ENCODE results near the gene NCAM1.

The NCAM1 gene

DNA sequence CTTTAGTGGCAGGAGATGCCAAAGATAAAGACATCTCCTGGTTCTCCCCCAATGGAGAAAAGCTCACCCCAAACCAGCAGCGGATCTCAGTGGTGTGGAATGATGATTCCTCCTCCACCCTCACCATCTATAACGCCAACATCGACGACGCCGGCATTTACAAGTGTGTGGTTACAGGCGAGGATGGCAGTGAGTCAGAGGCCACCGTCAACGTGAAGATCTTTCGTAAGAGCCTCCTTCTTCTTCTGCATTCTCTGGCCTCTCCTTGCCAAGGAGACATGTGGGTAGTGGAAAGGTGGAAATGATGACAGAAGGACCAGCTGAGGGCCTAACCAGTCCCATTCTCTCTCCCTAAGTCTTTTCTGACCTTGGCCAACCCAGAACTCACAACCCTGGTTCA is 243.1 kb downstream of the NCAM1 start:
- DNase-seq, result no peak

DNA sequence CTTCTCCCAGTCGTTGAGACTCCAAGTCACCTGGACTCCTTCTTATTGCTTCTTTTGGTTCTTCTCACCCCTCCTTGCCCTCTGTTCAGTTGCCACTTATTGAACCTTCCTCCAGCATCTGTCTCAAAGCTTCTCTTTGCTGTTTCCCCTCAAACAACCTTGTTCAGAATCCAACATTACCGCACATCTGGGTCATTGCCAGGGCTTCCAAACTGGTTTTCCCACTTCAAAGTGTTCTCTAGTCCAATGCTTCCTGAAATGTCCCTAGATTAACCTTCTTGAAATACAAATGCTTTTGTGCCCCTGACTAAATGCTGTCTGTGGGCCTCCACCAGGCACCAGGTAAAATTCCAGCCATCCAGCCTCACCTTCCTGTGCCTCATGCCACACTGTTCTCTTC is 252.3 kb downstream of the NCAM1 start:
- no peak for DNase-seq

DNA sequence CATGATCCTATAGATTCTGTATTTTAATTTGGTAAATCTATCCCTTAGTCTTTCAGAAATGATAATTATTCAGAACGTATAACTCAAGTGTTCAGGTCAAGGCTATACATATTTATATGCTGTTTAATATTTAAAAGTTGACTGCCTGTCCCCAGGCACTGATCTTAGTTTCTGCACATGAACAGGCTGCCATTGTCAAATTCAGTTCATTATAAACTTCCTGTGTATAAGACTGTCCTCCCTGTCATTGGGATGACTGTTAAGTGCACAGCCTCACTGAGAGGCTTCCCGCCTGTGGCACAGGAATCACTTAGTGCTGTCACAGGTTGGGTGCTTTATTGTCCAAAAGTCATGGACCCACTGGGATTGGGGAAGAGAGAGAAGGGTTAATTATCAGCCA is 261.0 kb downstream of the NCAM1 start:
- no peak for DNase-seq

DNA sequence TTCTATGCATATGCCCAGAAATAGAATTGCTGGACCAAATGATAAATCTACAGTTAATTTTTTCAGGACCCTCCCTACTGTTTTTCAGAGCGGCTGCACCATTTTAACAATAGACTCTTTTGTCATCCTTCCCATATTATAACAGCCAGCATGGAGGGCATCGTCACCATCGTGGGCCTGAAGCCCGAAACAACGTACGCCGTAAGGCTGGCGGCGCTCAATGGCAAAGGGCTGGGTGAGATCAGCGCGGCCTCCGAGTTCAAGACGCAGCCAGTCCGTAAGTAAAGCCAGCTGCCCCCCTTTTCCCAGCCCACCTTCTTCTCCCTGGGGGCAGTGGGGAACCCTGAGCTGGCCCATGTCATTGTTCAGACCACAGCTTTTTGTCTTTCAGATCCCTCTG is 273.7 kb downstream of the NCAM1 start:
- no peak for DNase-seq

GRCh38 chr11:113237261-113237660 is 276.0 kb downstream of the NCAM1 start:
- no peak for DNase-seq

- no peak for DNase-seq
Measured at GRCh38 chr11:113238721-113239120, 277.5 kb downstream of the NCAM1 start.

GRCh38 chr11:113240389-113240788 is 279.2 kb downstream of the NCAM1 start:
- no peak for DNase-seq

DNA sequence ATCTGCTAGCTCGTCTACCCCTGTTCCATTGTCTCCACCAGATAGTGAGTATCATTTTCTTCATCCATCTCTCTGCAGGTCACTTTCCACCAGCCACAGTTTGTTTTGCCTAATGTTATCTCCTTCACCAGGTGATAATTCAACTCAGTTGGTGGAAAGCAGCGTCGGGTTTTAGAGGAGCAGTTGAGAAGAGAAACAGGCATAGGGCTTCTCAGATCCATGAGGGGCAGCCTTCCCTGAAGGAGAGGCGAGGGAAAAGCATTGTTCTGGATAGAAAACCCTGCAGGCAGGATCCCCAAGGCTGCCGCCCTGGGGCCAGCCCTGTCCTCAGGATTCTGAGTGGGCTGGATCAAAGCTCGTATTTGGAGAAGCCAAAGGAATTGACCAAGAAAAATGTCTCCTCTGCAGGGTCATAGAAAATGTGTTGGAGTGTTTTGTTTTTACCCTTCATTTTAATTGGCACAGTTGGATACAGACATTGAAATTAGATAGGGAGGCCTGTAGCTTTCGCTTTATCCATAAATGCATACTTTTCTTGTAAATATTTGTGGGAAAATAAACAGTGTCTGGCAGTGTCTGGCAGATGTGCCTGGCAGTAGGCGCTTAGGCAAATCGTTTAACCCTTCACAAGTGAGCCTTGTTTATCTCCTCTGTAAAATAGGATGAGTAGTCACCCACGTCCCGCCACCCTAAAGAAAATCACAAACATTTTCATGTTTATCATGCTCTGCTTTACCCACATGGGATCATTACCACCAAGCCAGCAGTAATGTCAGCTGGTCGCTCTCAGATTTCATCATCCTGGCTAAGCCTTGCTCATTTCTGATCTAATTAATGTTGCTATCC is 279.8 kb downstream of the NCAM1 start:
- no peak for DNase-seq

GRCh38 chr11:113241636-113242054 is 280.4 kb downstream of the NCAM1 start:
- peak; percentile 3 to 53 for DNase-seq

DNA sequence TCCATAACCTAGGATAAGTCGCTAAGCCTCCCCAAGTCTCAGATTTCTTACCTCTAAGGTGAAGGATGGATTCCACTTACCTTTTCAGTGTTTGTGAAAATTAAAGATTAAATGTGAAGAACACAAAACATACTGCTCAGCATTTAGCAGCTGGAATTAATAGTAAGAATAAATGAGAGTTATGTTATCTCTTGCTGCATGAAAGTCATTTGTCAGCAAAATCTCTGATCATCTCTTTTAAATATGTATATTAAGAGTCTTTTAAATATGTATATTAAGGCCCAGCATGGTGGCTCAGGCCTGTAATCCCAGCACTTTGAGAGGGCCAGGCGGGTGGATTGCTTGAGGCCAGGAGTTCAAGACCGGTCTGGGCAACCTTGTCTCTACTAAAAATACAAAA is 280.8 kb downstream of the NCAM1 start:
- DNase-seq, result no peak

DNA sequence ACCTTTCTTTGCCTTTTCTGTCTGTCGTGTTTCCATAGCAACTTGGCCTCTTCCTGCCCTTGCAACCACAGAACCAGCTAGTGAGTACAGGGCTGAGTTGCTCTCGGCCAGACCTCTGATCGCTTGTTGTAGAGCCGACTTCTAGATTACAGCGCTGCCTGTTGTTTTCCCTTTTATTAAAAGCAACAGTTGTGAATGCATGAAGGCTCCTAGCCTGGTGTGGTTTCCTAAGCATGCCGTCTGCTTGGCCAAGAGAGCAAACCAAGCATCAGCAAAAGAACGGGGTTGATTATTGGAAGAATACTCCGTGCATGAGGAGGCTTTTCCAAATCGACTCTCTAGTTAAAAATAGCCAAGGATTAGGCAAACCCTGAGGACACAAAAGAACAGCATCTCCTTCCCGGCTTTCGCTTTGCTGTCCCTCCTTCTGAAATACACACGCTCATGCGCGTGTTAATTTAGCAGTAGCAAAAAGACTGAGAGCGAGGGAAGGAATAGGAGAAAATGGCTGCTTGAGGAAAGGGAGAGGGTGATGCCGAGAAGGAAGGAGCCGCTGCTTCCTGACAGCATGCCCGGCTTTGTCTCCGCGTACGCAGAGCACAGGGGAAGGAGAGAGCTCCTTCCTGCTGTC is 281.7 kb downstream of the NCAM1 start:
- DNase-seq, result no peak

GRCh38 chr11:113243696-113244095 is 282.5 kb downstream of the NCAM1 start:
- no peak for DNase-seq

GRCh38 chr11:113245216-113245615 is 284.0 kb downstream of the NCAM1 start:
- no peak for DNase-seq

DNA sequence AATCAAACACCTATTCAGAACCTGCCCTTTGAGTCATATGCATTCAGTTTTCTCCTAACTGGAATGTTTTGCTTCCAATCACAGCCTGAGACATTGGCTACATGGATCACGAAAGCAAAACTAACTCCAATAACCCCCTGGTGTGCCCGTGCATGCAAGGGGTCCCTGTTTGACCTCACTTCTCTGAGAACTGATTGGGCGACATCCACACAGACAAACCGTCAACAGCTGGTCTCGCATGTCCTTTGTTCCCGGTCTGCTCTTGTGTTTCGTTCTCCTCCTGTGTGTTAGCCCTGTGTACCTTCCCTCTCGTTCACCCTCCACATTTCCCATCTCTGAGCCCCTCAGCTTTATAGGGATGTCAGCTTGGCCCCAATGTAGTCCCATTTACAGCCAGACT is 286.0 kb downstream of the NCAM1 start:
- no peak for DNase-seq

GRCh38 chr11:113247966-113248365 is 286.7 kb downstream of the NCAM1 start:
- no peak for DNase-seq

GRCh38 chr11:113248702-113249490 is 287.7 kb downstream of the NCAM1 start:
- DNase-seq, result no peak

DNA sequence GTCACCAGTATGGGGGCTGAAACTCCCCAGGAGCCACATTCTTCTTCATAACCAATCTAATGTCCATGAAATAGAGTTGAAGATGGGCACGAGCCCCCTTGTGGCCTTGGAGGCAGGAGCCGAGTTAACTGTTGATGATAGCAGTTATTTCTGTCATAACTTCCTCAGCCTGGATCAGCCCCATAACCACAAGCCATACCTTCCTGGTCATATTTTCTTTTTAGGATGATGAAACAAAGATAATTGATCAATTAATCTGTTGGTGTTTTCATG is 288.2 kb downstream of the NCAM1 start:
- DNase-seq, result no peak

GRCh38 chr11:113249786-113250185 is 288.6 kb downstream of the NCAM1 start:
- DNase-seq, result no peak

DNA sequence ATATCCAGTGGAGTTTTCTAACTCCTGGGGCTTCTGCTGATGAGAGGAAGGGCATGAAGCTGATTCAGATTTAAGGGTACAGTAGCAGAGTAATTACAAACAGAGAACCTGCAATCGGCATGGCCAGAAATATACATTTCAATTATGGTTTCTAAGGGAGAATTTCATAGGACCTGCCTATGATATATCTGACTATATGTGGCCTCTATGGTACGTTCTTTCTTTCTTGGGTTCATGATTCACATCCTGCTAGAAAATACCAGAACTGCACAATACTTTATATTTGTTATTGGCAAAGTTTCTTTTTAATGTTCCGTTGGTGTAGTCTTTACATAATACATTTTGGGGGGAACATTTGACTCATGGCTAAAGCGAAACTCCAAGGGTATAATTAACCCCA is 290.1 kb downstream of the NCAM1 start:
- no peak for DNase-seq

GRCh38 chr11:113253406-113253805 is 292.2 kb downstream of the NCAM1 start:
- no peak for DNase-seq

- no peak for DNase-seq
Measured at GRCh38 chr11:113255096-113255495, 293.9 kb downstream of the NCAM1 start.

GRCh38 chr11:113255741-113256140 is 294.5 kb downstream of the NCAM1 start:
- DNase-seq, result no peak

- no peak for DNase-seq
Measured at GRCh38 chr11:113256431-113257202, 295.4 kb downstream of the NCAM1 start.

Data from NCI-H446 (cell line).